CD14-positive monocyte (primary cell): ENCODE data around the gene C4orf33. TPM values are rescaled to one million over a fixed set of nuclear protein-coding genes. Genes with fewer than 3 reads are reported as not detected.

ENCODE experiments used
- DNase-seq, 3 donors: peaks; one replicate each; pipeline ENCODE4 v3.0.0-alpha.2; 2011 to 2022
- H2AFZ ChIP-seq: 2 replicates; pipeline ENCODE4 v1.6.0; 2012; ENCODE audit warnings: mild to moderate bottlenecking, low read depth, low read length, inconsistent platforms; ENCODE audit not compliant: insufficient read depth, poor library complexity, severe bottlenecking
- H3K27ac ChIP-seq, 2 donors: 1 replicate in 1 of 2; 2 replicates in 1 of 2; pipeline ENCODE4 v1.5.1; 2012 to 2013; ENCODE audit warnings: low read length in 2 of 2, control low read depth in 1 of 2, inconsistent platforms in 1 of 2, low read depth in 1 of 2, mild to moderate bottlenecking in 1 of 2
- H3K27me3 ChIP-seq, 2 donors: one replicate each; pipeline versions ENCODE4 v1.6.0 to v1.6.1; 2011 to 2013; ENCODE audit warnings: low read length in 2 of 2; ENCODE audit not compliant: control insufficient read depth in 2 of 2, insufficient read depth in 2 of 2
- H3K36me3 ChIP-seq, 2 donors: replicated peaks in 1 of 2; 1 replicate in 1 of 2; 2 replicates in 1 of 2; pipeline versions ENCODE4 v1.5.1 to v1.6.1; 2012 to 2013; ENCODE audit warnings: low read length in 2 of 2, control low read depth in 1 of 2, inconsistent platforms in 1 of 2, mild to moderate bottlenecking in 1 of 2; ENCODE audit not compliant: insufficient read depth in 2 of 2, control insufficient read depth in 1 of 2
- H3K4me1 ChIP-seq, 2 donors: 1 replicate in 1 of 2; 2 replicates in 1 of 2; pipeline versions ENCODE4 v1.5.1 to v1.6.1; 2012 to 2013; ENCODE audit warnings: low read length in 2 of 2, control low read depth in 1 of 2, inconsistent platforms in 1 of 2, mild to moderate bottlenecking in 1 of 2, moderate library complexity in 1 of 2; ENCODE audit not compliant: insufficient read depth in 2 of 2, control insufficient read depth in 1 of 2
- H3K4me2 ChIP-seq: replicated peaks from 2 replicates; pipeline ENCODE3; 2012; ENCODE audit warnings: low read length, moderate library complexity, mild to moderate bottlenecking; ENCODE audit not compliant: poor library complexity, severe bottlenecking; ENCODE audit errors: extremely low read depth
- H3K4me3 ChIP-seq, 3 experiments: fragments of 200-600 bp in 1 of 3; sonication (generic) in 1 of 3; replicated peaks in 1 of 3; 1 replicate in 2 of 3; 2 replicates in 1 of 3; pipeline ENCODE4 v1.5.1; 2011 to 2013; ENCODE audit warnings: low read length in 3 of 3, mild to moderate bottlenecking in 3 of 3, control low read depth in 2 of 3, low read depth in 2 of 3, inconsistent platforms in 1 of 3, moderate library complexity in 1 of 3
- H3K79me2 ChIP-seq: 2 replicates; pipeline ENCODE4 v1.6.0; 2012; ENCODE audit warnings: mild to moderate bottlenecking, control low read depth, inconsistent platforms, low read length, moderate library complexity; ENCODE audit not compliant: insufficient read depth
- H3K9ac ChIP-seq: 2 replicates; pipeline ENCODE4 v1.6.0; 2017; ENCODE audit warnings: low read length, mild to moderate bottlenecking; ENCODE audit not compliant: insufficient read depth, poor library complexity, severe bottlenecking
- H3K9me3 ChIP-seq, 2 donors: replicated peaks in 1 of 2; 1 replicate in 1 of 2; 2 replicates in 1 of 2; pipeline versions ENCODE4 v1.5.1 to v1.6.1; 2012 to 2013; ENCODE audit warnings: low read length in 2 of 2, control low read depth in 1 of 2; ENCODE audit not compliant: control insufficient read depth in 1 of 2, insufficient read depth in 1 of 2
- H4K20me1 ChIP-seq: 2 replicates; pipeline ENCODE4 v1.6.0; 2012; ENCODE audit warnings: mild to moderate bottlenecking, low read length, control low read depth, moderate library complexity; ENCODE audit not compliant: insufficient read depth
- H3K27ac Mint-ChIP-seq, 7 donors: one replicate each; pipeline ENCODE4 v1.8.0; 2020; ENCODE audit warnings: mild to moderate bottlenecking in 7 of 7, mixed read lengths in 7 of 7, moderate library complexity in 6 of 7, inconsistent platforms in 2 of 7
- H3K27me3 Mint-ChIP-seq, 3 donors: one replicate each; pipeline ENCODE4 v1.8.0; 2021 to 2022; ENCODE audit warnings: low read depth in 3 of 3, mild to moderate bottlenecking in 3 of 3, mixed read lengths in 3 of 3, moderate library complexity in 3 of 3, inconsistent platforms in 1 of 3
- H3K36me3 Mint-ChIP-seq, 2 donors: one replicate each; pipeline ENCODE4 v1.8.0; 2020; ENCODE audit warnings: mixed read lengths in 2 of 2, inconsistent platforms in 1 of 2, mild to moderate bottlenecking in 1 of 2
- H3K4me1 Mint-ChIP-seq: one replicate; pipeline ENCODE4 v1.8.0; 2020; ENCODE audit warnings: mild to moderate bottlenecking, mixed read lengths
- H3K4me3 Mint-ChIP-seq, 2 donors: one replicate each; pipeline ENCODE4 v1.8.0; 2020; ENCODE audit warnings: mild to moderate bottlenecking in 2 of 2, mixed read lengths in 2 of 2, moderate library complexity in 1 of 2
- H3K9me3 Mint-ChIP-seq, 7 donors: one replicate each; pipeline ENCODE4 v1.8.0; 2020 to 2022; ENCODE audit warnings: mixed read lengths in 7 of 7, mild to moderate bottlenecking in 6 of 7, moderate library complexity in 6 of 7, inconsistent platforms in 2 of 7
- WGBS: methylation state at CpG from one replicate; pipeline ENCODE4 v1.1.5; 2013; ENCODE audit warnings: missing lambda C conversion rate; ENCODE audit not compliant: insufficient coverage; 5-methylcytosine and 5-hydroxymethylcytosine counted together
- intact Hi-C, 2 donors: fragments of 100-400 bp; cut with micrococcal nuclease; formaldehyde crosslinking; loops; one replicate each; pipeline versions ENCODE4 v1.15.0 to v1.15.1; 2023
- polyA plus RNA-seq, 3 donors: library from polyadenylated mRNA; depleted of rRNA in 1 of 3; unstranded in 2 of 3; stranded (reverse) in 1 of 3; fragments of 300-500 nt in 2 of 3; fragments of >200 nt in 1 of 3; fragmentation: Illumina TruSeq in 2 of 3; gene quantifications; 1 replicate in 2 of 3; 2 replicates in 1 of 3; pipeline ENCODE4 v1.2.3, GENCODE V29; 2012 to 2021
- TF ChIP-seq, protein P1 (sequence below): fragments of 200-600 bp; IDR thresholded peaks from one replicate; pipeline ENCODE4 v1.8.0; 2022; ENCODE audit warnings: antibody characterized with exemption, mild to moderate bottlenecking

C4orf33 gene
- polyA plus RNA-seq, 3 donors, result 16.6 to 33.0 (median 28.2) TPM

DNA sequence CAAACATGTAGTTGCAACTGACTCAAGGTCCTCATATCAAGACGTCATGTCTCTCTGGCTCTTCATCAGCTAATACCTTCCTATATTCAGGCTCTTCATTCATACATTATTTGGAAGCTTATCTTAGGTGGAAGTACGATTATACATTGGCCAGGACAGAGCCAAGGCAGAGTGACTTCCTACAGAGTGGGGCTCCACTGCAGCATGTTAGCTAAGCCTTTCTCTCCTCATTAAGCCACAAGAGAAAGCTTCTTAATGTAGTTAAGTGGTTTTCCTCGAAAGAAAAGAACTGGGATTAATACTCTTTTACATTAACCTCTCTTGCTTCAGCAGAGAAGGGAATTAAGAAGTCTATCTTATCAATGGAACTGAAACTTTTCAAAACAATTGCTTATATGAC, 15.0 kb downstream of the C4orf33 start:
- H3K4me1 ChIP-seq, result no peaks in the 10 kb centered on the region
- no peak overlapping the region for H3K4me2 ChIP-seq
- WGBS, result no CpG with 5 or more reads among the region's 3 CpGs
- TF ChIP-seq, protein P1, sequence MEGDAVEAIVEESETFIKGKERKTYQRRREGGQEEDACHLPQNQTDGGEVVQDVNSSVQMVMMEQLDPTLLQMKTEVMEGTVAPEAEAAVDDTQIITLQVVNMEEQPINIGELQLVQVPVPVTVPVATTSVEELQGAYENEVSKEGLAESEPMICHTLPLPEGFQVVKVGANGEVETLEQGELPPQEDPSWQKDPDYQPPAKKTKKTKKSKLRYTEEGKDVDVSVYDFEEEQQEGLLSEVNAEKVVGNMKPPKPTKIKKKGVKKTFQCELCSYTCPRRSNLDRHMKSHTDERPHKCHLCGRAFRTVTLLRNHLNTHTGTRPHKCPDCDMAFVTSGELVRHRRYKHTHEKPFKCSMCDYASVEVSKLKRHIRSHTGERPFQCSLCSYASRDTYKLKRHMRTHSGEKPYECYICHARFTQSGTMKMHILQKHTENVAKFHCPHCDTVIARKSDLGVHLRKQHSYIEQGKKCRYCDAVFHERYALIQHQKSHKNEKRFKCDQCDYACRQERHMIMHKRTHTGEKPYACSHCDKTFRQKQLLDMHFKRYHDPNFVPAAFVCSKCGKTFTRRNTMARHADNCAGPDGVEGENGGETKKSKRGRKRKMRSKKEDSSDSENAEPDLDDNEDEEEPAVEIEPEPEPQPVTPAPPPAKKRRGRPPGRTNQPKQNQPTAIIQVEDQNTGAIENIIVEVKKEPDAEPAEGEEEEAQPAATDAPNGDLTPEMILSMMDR, result no peak
- H3K9me3 Mint-ChIP-seq, result no peaks in the 10 kb centered on the region
- no peak overlapping the region for H3K27ac ChIP-seq
- no peak overlapping the region for H3K9ac ChIP-seq
- no peak overlapping the region for H3K27ac Mint-ChIP-seq
- H3K9me3 ChIP-seq, result no peaks in the 10 kb centered on the region
- peaks cover 24 to 62% of the 10 kb centered on the region in 2 donors for H3K36me3 ChIP-seq
- no peaks in the 10 kb centered on the region for H3K27me3 Mint-ChIP-seq
- no peak overlapping the region for H2AFZ ChIP-seq
- H3K4me3 ChIP-seq, result no peak overlapping the region
- DNase-seq, result no peak
- no peaks in the 10 kb centered on the region for H3K4me1 Mint-ChIP-seq
- H3K27me3 ChIP-seq, result no peaks in the 10 kb centered on the region
- H3K36me3 Mint-ChIP-seq, result peaks cover 39 to 41% of the 10 kb centered on the region in 2 donors
- H3K79me2 ChIP-seq, result no peaks in the 10 kb centered on the region
- no peak overlapping the region for H3K4me3 Mint-ChIP-seq
- no peaks in the 10 kb centered on the region for H4K20me1 ChIP-seq
- intact Hi-C loops, result no loop called here

DNA sequence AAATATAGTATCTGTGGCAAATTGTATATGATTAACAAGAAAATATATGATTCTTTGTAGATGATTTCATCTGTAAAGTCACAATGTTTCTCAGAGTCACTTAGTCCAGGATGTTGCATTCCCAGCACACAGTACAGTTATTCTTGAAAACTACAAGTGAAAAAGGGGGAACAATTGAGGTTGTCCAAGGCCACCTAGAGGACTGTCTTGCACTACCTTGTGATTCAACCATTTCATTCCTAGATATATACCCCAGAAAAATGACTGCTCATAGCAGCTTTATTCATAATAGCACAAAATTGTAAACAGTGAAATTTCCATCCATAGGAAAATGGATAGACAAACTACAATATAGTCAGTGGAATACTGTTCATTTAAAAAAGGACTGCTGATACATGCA, 16.0 kb downstream of the C4orf33 start:
- H3K36me3 Mint-ChIP-seq, result peaks cover 39 to 41% of the 10 kb centered on the region in 2 donors
- Histone ChIP-seq H3K36me3 (peaks cover 24 to 58% of the 10 kb centered on the region in 2 donors), H3K79me2 (no peaks in the 10 kb centered on the region), H3K27me3 (no peaks in the 10 kb centered on the region), H4K20me1 (no peaks in the 10 kb centered on the region), H2AFZ (no peak overlapping the region), H3K4me2 (no peak overlapping the region), H3K9ac (no peak overlapping the region), H3K4me3 (no peak overlapping the region), H3K4me1 (no peaks in the 10 kb centered on the region), H3K9me3 (no peaks in the 10 kb centered on the region), H3K27ac (no peak overlapping the region)
- H3K4me3 Mint-ChIP-seq, result no peak overlapping the region
- no peaks in the 10 kb centered on the region for H3K4me1 Mint-ChIP-seq
- TF ChIP-seq, protein P1, result no peak
- no peaks in the 10 kb centered on the region for H3K27me3 Mint-ChIP-seq
- no peak overlapping the region for H3K27ac Mint-ChIP-seq
- intact Hi-C loops, result no loop called here
- no peaks in the 10 kb centered on the region for H3K9me3 Mint-ChIP-seq
- no peak for DNase-seq
